GM19351 (cell line): ENCODE measurements around the gene GNPAT.

ENCODE experiments used
- ATAC-seq: cut with Tn5 transposase; IDR thresholded peaks from one replicate; pipeline ENCODE4 v1.9.1; 2021; ENCODE audit warnings: mild to moderate bottlenecking, moderate library complexity; ENCODE audit not compliant: unreplicated experiment

GNPAT gene

DNA sequence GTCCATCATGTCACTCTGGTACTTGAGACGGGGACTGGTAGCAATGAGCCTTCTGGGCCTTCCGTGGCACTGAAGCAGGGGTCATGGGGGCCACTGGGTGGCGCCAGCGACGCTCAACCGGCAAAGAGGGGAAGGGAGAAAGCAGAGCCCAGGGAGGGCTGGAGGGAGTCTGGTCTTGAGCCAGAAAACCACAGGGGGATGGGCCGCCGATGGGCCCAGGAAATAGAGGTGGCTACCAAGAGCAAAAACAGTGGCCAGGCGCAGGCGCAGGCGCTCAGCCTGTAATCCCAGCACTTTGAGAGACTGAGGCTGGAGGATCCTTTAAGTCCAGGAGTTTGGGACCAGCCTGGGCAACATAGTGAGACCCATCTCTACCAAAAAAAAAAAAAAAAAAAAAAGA, 74.9 kb downstream of the GNPAT start:
- peak; percentile 96 for ATAC-seq

DNA sequence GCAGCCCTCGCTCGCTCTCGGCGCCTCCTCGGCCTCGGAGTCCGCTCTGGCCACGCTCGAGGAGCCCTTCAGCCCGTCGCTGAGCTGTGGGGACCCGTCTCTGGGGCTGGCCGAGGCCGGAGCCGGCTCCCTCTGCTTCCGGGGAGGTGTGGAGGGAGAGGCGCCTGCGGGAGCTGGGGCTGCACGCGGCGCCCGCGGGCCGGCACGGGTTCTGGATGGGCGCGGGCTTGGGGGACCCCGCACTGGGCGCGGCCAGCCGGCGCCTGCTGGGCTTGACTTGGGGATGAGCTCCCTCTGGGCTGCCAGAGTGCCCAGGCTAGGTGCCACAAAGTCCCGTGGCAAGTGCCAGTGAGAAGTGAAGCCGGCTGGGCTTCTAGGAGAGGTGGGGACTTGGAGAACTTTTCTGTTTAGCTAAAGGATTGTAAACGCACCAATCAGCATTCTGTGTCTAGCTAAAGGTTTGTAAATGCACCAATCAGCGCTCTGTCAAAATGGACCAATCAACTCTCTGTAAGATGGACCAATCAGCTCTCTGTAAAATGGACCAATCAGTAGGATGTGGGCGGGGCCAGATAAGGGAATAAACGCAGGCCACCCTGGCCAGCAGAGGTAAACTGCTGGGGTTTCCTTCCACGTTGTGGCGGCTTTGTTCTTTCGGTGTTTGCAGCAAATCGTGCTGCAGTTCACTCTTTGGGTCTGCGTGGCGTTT, 76.4 kb downstream of the GNPAT start:
- ATAC-seq = no peak

DNA sequence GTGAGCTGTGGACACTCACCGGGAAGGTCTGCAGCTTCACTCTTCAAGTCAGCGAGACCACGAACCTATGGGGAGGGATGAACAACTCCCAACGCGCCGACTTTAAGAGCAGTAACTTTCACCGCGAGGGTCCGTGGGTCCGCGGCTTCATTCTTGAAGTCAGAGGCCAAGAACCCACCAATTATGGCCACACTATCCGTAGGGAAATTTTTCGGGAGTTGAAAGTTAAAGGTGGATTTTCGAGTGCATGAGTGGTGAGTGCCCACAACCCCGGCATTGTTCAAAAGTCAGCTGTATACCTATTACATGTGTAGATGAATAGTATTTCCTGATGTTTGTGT, 77.0 kb downstream of the GNPAT start:
- no peak for ATAC-seq

DNA sequence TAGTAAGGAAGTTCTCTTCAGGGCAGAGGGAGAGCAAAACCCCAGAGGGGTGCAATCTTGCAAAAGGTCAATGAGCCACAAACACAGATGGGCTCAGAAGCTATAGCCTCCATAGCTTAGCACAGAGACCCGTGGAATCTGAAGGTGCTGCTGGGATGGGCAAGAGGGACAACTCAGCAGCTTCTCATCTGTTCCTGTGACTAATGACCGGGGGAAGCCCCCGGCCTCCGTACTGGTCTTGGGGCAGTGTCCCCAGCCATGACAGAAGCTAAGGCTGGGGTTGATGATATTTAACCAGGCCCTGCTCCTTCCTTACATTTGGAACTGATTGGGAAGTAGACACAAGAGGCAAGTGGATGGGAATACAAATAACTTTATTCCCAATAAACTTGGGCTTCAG, 77.6 kb downstream of the GNPAT start:
- no peak for ATAC-seq

DNA sequence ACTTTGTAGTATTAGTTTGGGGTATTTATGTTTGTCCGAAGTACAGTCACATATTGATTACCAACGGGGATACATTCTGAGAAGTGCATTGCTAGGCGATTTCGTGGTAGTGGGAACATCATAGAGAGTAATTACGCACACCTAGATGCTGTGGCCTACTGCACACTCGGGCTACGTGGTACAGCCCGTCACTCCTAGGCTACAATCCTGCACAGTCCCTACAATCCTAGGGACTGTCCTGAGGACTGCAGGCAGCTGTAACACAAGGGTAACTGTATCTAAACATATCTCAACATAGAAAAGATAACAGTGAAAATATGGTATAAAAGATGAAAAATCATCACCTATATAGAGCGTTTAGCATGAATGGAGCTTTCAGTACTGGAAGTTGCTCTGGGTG, 78.1 kb downstream of the GNPAT start:
- no peak for ATAC-seq

DNA sequence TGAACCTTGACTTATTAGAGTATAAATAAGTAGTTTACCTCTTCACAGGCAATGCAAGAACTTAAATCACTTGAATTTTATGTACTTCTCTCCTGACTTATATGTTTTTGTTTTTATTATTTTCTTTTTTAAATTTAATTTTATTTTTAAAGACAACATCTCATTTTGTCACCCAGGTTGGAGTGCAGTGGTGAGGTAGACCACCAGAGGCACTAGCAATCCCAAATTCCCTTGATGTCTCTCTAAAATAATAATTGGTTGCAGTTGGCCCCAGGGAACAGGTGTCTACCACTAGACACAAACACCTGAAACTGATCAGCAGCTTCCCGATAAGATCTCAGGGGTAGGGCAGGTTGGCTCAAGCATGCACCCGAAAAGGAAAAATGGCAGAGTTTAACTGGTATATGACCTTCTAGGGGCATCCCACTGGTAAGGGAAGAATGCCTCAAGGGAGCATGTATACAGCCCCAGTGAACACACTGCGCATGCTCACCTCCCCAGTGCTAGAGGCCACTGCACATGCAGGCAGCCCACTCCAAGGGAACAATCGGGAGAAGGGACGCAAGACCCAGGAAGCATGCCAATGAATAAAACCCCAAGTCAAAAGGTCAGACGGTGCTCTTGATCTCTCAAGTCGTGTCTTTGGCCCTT, 82.0 kb downstream of the GNPAT start:
- no peak for ATAC-seq

DNA sequence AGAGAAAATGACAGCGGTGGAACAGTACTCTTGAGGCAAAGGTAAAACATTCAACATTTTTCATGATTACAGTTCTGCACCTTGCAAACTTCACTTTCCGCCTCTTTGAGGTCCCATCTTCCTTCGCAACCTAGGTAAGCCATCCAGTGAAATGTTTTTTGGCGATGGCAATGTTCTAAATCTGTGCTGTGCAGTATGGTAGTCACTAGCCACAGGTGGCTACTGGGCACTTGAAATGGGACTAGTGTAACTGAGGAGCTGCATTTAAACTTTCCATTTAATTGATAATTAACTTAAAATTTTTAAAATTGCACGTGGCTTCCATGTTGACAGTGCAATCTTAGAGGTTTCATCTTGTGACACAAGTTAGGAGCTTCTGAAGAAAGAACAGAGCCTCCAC, 83.6 kb downstream of the GNPAT start:
- no peak for ATAC-seq

DNA sequence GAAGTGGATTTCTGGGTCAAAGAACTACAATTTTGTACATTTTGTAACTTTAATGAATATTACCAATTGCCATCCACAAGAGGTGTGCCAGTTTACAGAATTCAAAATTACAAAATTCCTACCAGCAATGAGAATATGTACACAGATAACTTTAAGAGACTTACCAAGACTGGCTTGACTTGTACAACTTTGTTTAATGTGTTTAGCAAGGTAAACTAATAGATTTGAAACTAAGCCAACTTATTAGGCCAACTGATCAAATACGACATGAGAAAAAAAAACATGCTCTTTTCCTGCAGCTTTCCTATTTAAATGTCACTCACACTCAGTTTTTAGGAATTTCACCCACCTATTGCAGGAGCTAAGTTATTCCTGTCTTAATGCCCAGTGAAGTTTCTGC, 85.2 kb downstream of the GNPAT start:
- no peak for ATAC-seq
